HG02870 (cell line): ENCODE results near the gene CASQ1.

Experiments
- ATAC-seq: cut with Tn5 transposase; IDR thresholded peaks from one replicate; pipeline ENCODE4 v1.9.1; 2021; ENCODE audit warnings: mild to moderate bottlenecking, moderate library complexity; ENCODE audit not compliant: unreplicated experiment

The CASQ1 gene

DNA sequence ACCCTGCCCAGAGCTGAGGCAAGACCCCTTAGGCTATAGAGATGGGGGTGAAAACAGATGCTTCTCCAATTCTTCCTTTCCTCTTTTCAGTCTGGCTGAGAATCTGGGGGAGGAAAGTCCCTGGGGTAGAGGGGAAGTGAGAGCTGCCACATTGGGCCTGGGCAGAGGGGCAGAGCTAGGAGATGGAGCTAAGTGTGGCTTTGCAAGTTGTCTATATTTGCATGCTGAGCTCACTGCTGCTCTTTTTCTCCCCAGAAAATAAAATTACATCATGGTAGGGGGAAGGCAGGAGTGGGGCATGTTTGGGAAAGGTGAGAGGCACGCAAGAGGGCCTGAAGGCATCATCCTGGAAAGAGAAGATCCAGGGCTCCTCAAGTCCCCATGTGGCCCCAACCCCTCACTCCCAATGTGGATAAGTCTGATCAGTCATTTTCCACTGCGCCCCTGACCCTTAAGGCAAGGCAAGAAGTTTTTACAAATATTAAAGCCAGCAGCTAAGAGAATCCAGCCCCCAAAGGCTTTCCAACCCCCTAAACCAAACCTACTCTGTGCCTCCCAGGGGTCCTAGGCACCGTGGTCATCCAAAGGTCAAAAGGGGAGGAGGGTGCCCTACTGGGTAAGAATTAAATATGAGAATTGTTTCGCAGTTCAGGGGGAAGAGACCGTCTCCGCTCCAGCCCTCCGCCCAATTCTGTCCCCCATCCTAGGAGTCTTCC, 14.3 kb downstream of the CASQ1 start:
- ATAC-seq = peak; percentile 52

- peak; percentile 51 for ATAC-seq
Measured at GRCh38 chr1:160205242-160206035, 15.1 kb downstream of the CASQ1 start, which contains the start of gene PEA15. PEA15 (plus strand) TSS chr1:160205384; CDS start chr1:160211545, 6,161 bp downstream.

GRCh38 chr1:160206036-160206389, 15.6 kb downstream of the CASQ1 start:
- ATAC-seq = no peak

DNA sequence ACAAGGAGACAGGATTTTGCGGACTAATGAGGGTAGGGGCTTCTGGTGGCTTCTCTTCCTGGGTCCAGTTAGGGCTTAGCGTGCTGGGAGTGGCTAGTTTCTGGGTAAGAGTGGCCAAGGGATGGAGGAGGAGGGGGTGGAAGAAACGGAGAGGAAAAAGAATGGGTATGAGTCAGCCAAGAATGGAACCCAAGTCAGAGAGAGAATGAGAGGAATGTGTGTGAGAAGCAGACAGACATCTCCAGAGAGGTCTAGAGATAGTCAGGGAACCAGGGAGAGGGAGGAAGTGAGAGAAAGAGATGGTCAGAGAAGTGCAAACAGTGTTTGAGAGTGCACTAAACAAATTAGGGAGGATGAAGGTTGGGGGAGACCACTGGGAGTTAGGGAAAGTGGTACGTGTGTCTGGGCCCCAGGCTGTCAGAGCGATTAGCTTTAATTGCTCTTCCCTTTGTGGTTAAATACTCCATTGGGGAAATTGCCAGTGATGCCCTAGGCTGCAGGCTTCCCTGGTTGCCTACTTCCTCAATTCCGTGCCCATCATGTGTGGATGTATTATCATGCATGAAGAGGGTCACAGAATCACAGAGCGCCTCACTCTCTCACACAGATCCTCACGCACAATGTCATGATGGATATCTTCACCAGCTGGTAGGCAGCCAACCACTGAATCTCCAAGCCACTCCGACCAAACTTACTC, 16.2 kb downstream of the CASQ1 start:
- ATAC-seq = no peak

- ATAC-seq = no peak
Measured at GRCh38 chr1:160207118-160207650, 16.8 kb downstream of the CASQ1 start.

DNA sequence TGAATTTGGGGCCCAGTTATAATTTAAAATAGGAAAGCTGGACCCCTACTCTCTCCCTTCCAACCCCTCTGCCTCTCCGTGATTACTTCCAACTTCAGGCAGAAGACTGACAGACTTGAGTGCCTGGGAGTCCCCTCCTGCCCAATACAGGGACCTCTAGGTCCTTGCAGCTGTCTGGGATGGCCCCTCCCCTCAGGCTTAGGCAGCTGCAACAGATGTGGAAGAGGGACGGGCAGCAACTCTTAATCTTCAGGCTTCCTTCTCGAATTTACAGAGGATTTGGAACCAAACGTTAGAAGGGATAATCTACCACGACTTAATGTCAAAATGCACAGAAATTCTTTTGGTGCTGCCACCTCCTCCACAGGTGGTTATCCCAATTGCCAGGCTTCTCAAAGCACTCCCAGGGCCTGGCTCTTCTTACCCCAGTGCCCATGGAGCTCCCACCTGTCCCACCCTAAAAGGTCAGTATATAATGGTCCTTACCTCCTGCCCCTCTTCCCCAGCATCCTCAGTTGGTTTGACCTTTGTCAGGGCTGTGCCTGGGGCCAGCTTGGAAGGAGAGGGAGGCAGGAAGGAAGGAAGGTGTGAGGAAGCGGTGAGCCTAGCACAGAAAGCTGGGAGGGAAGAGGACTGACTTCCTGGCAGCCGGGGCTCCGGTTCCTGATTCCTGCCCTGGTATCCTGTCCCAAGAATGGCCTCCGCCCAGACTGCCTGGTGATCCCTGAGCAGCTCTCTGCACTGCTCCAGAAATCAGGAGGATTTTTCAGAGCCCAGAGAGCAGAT, 17.6 kb downstream of the CASQ1 start:
- no peak for ATAC-seq

GRCh38 chr1:160208557-160209320, 18.4 kb downstream of the CASQ1 start:
- no peak for ATAC-seq

DNA sequence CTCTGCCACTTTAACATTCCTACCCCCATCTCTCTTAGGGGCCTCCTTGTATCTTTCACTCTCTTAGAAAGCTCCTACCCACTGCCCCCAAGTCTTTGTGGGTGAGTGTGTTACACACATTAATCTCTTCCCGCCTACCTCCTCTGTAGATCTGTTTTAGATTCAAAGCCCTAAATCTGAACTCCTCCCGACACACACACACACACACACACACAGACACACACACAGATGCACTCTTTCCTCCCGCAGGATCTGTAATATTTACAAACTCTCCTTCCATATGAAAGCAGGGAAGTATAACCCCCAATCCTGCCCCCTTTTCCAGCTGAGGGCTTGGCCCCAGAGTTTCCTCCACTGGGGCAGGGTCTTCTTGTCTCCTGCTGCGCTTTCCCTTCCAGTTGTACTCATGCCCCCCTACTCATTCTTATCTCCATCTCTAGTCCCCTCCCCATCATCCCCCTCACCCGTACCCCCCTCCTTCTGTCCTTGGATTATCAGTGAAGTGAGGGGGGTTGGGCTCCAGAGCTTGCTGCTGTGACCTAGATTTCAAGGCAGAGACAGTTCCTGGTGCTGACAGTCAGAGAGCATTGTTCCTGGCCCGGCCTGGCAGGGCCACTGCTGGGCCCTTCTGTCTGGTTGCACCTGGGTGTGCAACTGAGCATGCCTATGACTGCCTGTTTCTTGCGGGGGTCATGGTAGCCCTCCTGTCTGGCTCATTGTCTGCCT, 19.1 kb downstream of the CASQ1 start:
- ATAC-seq = no peak

DNA sequence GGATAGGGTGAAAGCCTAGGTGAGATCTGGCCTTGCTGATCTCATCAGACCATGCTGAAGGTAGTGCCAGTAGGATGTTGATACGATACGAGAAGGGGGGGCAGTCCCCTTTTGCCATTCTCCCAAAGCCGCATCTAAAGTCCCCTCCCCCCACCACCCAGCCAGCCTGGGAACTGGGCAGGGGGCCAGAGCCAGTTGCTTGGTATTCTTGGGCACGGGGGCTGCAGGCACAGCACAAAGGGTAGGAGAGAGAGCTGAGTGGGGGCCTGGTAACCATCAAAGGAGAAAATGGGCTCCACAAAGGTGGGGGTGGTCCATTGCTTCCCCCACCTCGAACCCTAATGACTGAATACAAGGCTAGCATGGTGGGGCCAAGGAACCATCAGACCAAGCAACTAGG, 20.2 kb downstream of the CASQ1 start:
- no peak for ATAC-seq

GRCh38 chr1:160211046-160211790, 20.8 kb downstream of the CASQ1 start:
- no peak for ATAC-seq

DNA sequence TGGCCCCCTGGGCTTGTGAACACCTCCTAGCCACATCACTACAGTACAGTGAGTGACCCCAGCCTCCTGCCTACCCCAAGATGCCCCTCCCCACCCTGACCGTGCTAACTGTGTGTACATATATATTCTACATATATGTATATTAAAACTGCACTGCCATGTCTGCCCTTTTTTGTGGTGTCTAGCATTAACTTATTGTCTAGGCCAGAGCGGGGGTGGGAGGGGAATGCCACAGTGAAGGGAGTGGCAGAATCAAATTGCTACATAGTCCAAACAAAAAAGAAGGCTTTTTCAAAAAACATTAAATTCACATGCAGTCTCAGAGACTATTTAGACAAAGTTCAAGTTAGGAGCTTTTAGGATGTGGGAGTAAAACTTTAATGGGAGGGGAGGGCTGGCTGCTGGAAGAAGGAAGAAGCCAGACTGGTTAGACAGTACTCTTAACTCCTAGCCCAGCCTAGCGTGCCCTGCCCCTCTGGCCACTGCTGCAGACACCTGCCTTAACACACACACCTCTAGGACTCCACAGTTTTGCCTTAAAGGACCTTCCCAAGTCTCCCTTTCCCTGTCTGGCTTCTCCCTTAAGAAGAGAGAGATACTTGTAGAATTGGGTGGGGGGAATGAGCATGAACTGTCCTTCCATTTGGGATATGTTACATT, 24.2 kb downstream of the CASQ1 start:
- no peak for ATAC-seq

GRCh38 chr1:160216301-160216700, 25.9 kb downstream of the CASQ1 start:
- ATAC-seq = no peak

- no peak for ATAC-seq
Measured at GRCh38 chr1:160217481-160218051, 27.2 kb downstream of the CASQ1 start.

DNA sequence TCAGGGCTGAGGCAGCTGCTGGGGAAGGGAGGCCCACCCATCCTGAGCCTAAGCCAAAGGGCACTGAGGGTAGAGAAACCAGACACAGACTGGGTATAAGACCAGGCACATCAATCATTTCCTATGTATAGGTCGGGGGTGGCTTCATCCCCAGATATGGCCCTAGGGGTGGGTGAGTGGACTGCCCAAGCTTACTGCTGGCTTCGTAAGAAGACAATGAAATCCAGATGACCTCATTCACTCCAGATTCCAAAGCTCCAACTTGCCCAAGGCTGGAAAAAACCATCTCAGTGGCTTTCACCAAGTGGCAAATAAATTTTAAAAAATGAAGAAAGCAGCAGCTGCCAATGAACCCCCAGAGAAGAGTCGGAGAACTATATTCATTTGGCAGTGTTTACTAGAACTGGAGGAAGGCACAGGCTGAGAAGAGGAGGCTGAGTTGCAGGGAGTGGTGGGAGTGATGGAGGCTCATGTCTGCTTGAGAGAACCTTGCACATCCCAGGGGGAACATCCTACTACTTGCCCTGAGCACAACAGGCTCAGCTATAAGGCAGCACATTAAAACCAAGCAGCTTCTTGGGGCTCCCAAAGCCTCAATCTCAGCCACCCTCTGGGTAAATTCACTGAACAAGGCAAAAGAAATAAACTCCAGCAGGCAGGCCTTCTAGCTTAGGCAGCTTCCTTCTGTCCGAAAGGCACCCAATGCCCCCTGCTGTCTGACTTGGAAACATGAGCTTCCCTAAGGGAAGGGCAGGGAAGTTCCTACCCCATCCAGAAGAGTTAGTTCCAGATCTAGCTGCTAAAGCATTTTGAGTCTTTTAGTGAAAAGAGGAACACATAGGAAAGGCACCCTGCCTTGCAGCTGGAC, 28.9 kb downstream of the CASQ1 start:
- no peak for ATAC-seq

DNA sequence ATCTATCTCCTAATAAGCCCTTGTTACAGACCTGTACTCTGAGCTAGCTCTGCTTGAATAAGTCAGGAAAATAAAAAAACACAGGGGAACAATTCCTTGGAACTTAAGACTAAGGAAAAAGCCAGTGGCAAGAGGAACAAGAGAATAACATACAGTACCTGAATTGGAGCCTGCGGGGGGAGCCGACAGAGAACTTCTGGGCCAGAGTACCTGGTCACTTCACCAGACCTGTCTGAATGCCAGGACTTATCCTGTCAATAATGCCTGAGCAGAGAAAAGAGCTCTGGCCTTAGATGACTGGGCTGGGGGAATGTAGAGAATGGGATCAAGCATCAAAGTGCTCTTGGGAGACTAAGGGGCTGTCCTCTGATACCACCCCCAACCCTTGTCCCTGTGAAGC, 29.9 kb downstream of the CASQ1 start:
- no peak for ATAC-seq

DNA sequence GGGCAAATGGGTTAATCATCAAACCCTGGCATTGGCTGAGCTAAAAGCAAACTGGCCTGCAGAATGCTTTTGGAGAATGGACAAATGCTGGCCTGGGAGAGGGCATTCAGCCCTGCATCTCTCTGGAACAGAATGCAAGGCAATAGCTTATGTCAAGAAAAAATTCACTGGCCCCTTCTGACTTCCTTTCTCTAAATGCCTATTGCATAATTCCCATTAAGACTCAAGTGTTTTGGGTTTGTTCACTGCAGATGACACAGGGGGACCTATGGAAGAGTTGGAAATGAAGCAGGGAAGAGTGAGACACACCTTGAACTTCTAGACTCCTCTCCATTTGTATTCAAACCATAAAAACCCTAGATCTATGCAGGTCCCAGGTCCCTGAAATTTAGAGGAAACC, 30.7 kb downstream of the CASQ1 start:
- ATAC-seq = no peak

DNA sequence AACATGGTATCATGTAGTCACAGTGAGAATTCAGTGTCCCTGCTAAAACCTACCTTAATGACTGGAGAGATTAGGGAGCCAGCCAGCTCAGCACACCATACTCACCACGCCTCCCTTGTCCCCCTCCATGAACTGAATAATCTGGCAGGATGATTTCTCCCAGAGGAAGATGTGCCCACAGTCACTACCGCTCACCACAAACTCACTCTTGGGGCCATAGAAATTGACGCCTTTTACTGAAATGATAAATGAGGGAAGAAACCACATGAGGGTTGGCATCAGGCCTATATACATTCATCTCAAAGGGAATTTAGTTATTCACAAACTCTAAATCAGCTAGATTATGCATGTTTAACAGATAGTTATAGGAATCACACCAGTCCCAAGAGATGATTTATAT, 32.2 kb downstream of the CASQ1 start:
- no peak for ATAC-seq
